OCI-LY3 (cell line): ENCODE results near the gene ZMIZ1.
"Not testable (repeated sequence)": the region's sequence is repeated elsewhere in the genome, so short reads cannot be mapped to it uniquely, and the experiment has no call there.

Experiments used
- EZH2phosphoT487 ChIP-seq: fragments of 200-600 bp; shearing (Covaris generic); IDR thresholded peaks from 2 replicates; pipeline ENCODE4 v1.6.1; 2018; ENCODE audit warnings: antibody characterized with exemption, mixed run types, low read depth
- TF ChIP-seq, protein P1 (sequence below): fragments of 200-600, 300-600 bp; sonication (generic); IDR thresholded peaks from 2 replicates; pipeline ENCODE4 v1.5.1; 2014; ENCODE audit warnings: antibody characterized with exemption, low read length, low read depth

DNA sequence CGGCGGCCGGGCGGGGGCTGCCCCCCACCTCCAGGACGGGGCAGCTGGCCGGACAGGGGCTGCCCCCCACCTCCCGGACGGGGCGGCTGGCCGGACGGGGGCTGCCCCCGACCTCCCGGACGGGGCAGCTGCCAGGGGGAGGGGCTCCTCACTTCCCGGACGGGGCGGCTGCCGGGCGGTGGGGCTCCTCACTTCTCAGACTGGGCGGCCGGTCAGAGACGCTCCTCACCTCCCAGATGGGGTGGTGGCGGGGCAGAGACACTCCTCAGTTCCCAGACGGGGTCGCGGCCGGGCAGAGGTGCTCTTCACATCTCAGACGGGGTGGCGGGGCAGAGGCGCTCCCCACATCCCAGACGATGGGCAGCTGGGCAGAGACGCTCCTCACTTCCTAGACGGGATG, 210.3 kb downstream of the ZMIZ1 start:
- TF ChIP-seq, protein P1, sequence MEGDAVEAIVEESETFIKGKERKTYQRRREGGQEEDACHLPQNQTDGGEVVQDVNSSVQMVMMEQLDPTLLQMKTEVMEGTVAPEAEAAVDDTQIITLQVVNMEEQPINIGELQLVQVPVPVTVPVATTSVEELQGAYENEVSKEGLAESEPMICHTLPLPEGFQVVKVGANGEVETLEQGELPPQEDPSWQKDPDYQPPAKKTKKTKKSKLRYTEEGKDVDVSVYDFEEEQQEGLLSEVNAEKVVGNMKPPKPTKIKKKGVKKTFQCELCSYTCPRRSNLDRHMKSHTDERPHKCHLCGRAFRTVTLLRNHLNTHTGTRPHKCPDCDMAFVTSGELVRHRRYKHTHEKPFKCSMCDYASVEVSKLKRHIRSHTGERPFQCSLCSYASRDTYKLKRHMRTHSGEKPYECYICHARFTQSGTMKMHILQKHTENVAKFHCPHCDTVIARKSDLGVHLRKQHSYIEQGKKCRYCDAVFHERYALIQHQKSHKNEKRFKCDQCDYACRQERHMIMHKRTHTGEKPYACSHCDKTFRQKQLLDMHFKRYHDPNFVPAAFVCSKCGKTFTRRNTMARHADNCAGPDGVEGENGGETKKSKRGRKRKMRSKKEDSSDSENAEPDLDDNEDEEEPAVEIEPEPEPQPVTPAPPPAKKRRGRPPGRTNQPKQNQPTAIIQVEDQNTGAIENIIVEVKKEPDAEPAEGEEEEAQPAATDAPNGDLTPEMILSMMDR, result not testable (repeated sequence)
- TF ChIP-seq EZH2phosphoT487, result not testable (repeated sequence)
